Common myeloid progenitor, CD34-positive (primary cell): ENCODE data around the gene DHRS9.

Source experiments
- CTCF ChIA-PET: fragments of 350-600 bp; sonication (Branson Sonifier 250); formaldehyde crosslinking; loops from one replicate; lab custom pipeline; 2021; ENCODE audit warnings: antibody characterized with exemption; lab: Charles Lee
- POLR2A ChIA-PET: fragments of 350-600 bp; sonication (Branson Sonifier 250); formaldehyde crosslinking; loops from one replicate; lab custom pipeline; 2021; ENCODE audit warnings: antibody characterized with exemption; lab: Charles Lee
- DNase-seq, 3 donors: peaks; one replicate each; pipeline versions ENCODE4 v3.0.0 to v3.0.0-alpha.2; 2013
- H3K27ac ChIP-seq, 2 experiments: 1 replicate in 1 of 2; 2 replicates in 1 of 2; pipeline ENCODE4 v1.7.0; 2013; ENCODE audit warnings: inconsistent platforms in 2 of 2, low read length in 2 of 2, mild to moderate bottlenecking in 2 of 2, low read depth in 1 of 2, moderate library complexity in 1 of 2; ENCODE audit not compliant: severe bottlenecking in 2 of 2, insufficient read depth in 1 of 2, poor library complexity in 1 of 2
- H3K27me3 ChIP-seq, 5 experiments: replicated peaks in 2 of 5; 1 replicate in 3 of 5; 2 replicates in 2 of 5; pipeline versions ENCODE4 v1.6.1 to v1.7.0; 2013; ENCODE audit warnings: low read length in 4 of 5, mild to moderate bottlenecking in 2 of 5, moderate library complexity in 2 of 5, inconsistent platforms in 1 of 5; ENCODE audit not compliant: insufficient read depth in 5 of 5, control insufficient read depth in 4 of 5
- H3K36me3 ChIP-seq, 4 experiments: 1 replicate in 2 of 4; 2 replicates in 2 of 4; pipeline versions ENCODE4 v1.6.1 to v1.7.0; 2013; ENCODE audit warnings: low read length in 3 of 4, control low read depth in 1 of 4, mild to moderate bottlenecking in 1 of 4; ENCODE audit not compliant: control insufficient read depth in 4 of 4, insufficient read depth in 4 of 4
- H3K4me1 ChIP-seq, 4 experiments: 1 replicate in 3 of 4; 2 replicates in 1 of 4; pipeline versions ENCODE4 v1.6.1 to v1.7.1; 2013; ENCODE audit warnings: low read length in 3 of 4, mild to moderate bottlenecking in 3 of 4, control low read depth in 1 of 4, inconsistent platforms in 1 of 4, moderate library complexity in 1 of 4; ENCODE audit not compliant: control insufficient read depth in 4 of 4, insufficient read depth in 4 of 4; ENCODE audit errors: control extremely low read depth in 1 of 4
- H3K4me3 ChIP-seq, 7 experiments: 1 replicate in 4 of 7; 2 replicates in 3 of 7; pipeline versions ENCODE4 v1.5.1 to v1.7.0; 2013; ENCODE audit warnings: mild to moderate bottlenecking in 7 of 7, low read length in 6 of 7, moderate library complexity in 6 of 7, inconsistent platforms in 2 of 7, low read depth in 2 of 7, control low read depth in 1 of 7; ENCODE audit not compliant: insufficient read depth in 4 of 7, control insufficient read depth in 1 of 7; ENCODE audit errors: extremely low read depth in 1 of 7
- H3K9me3 ChIP-seq, 5 experiments: 1 replicate in 4 of 5; 2 replicates in 1 of 5; pipeline versions ENCODE4 v1.6.1 to v1.7.1; 2013; ENCODE audit warnings: low read length in 4 of 5, mild to moderate bottlenecking in 2 of 5, inconsistent platforms in 1 of 5, low read depth in 1 of 5, moderate library complexity in 1 of 5; ENCODE audit not compliant: control insufficient read depth in 4 of 5, insufficient read depth in 2 of 5; ENCODE audit errors: control extremely low read depth in 1 of 5
- WGBS: methylation state at CpG from one replicate; pipeline ENCODE4 v1.1.5; 2013; ENCODE audit not compliant: insufficient coverage; 5-methylcytosine and 5-hydroxymethylcytosine counted together

Gene DHRS9

DNA sequence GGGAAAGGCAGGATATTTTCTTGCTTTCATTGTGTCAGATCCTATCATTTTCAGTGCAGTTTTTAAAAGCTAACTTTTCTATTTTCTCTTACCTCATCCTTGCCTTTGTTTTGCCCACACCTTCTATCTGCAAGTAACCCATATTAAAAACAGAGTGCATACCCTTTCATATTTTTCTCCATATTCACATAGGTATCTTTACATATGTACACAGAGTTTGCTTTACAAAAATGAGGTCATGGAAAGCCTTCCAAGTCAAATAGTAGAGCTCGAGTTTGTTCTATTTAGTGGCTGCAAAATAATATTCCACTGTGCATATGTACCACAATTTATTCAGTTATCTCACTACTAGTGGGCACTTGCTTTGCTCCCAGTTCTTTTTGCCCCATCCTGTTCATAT is 3.9 kb upstream of the DHRS9 start:
- no peaks in the 10 kb centered on the region for H3K27me3 ChIP-seq
- no CpG with 5 or more reads among the region's 1 CpG for WGBS
- no peak for DNase-seq
- H3K4me1 ChIP-seq, result peaks cover 0 to 6% (median 5%) of the 10 kb centered on the region in 4 experiments
- no peak overlapping the region for H3K27ac ChIP-seq
- ChIA-PET CTCF (interaction anchor here (0.8 to 1.0 kb wide), 2 partner anchors 9 to 20 kb away, joined by 4 read pairs; no protein-coding TSS in a partner anchor), POLR2A (no interaction called here)
- H3K4me3 ChIP-seq, result no peak overlapping the region
- H3K36me3 ChIP-seq, result no peaks in the 10 kb centered on the region
- H3K9me3 ChIP-seq, result no peaks in the 10 kb centered on the region

GRCh38 chr2:169065864-169066517 is 3.4 kb upstream of the DHRS9 start:
- Histone ChIP-seq H3K36me3 (no peaks in the 10 kb centered on the region), H3K27ac (no peak overlapping the region), H3K4me3 (no peak overlapping the region), H3K27me3 (no peaks in the 10 kb centered on the region), H3K9me3 (no peaks in the 10 kb centered on the region), H3K4me1 (peaks cover 0 to 8% (median 5%) of the 10 kb centered on the region in 4 experiments)
- DNase-seq, result no peak
- ChIA-PET CTCF (interaction anchor here (1.0 to 1.4 kb wide), 2 partner anchors 19 to 30 kb away, joined by 4 read pairs; no protein-coding TSS in a partner anchor), POLR2A (interaction anchor here (0.6 kb wide), 1 partner anchor 192 kb away, joined by 3 read pairs; no protein-coding TSS in a partner anchor)
- no CpG with 5 or more reads among the region's 2 CpGs for WGBS

- Histone ChIP-seq H3K4me1 (peaks cover 5 to 14% (median 12%) of the 10 kb centered on the region in 4 experiments), H3K9me3 (no peaks in the 10 kb centered on the region), H3K4me3 (no peak overlapping the region), H3K36me3 (no peaks in the 10 kb centered on the region), H3K27me3 (no peaks in the 10 kb centered on the region), H3K27ac (no peak overlapping the region)
- POLR2A ChIA-PET, result no interaction called here
- DNase-seq, result peak in 2 of 3 donors; percentile 29 to 39
- WGBS, result 0% methylated on average over 1 of the region's 1 CpG
- CTCF ChIA-PET, result interaction anchor here (1.4 kb wide), 1 partner anchor 30 kb away, joined by 4 read pairs; no protein-coding TSS in a partner anchor
Measured at GRCh38 chr2:169066897-169067296, 2.5 kb upstream of the DHRS9 start.

- Histone ChIP-seq H3K36me3 (no peaks in the 10 kb centered on the region), H3K27me3 (no peaks in the 10 kb centered on the region), H3K4me3 (peak overlapping the region in 1 of 7 experiments; percentile 15), H3K27ac (no peak overlapping the region), H3K9me3 (no peaks in the 10 kb centered on the region), H3K4me1 (peaks cover 14 to 34% (median 31%) of the 10 kb centered on the region in 4 experiments)
- ChIA-PET POLR2A (no interaction called here), CTCF (interaction anchor here (1.8 kb wide), 1 partner anchor 45 kb away, joined by 4 read pairs; no protein-coding TSS in a partner anchor)
- no peak for DNase-seq
- WGBS, result 100% methylated on average over 1 of the region's 2 CpGs
Measured at GRCh38 chr2:169069833-169070232, 470 bp downstream of the DHRS9 start.

- no CpG with 5 or more reads among the region's 5 CpGs for WGBS
- peak overlapping the region in 1 of 7 experiments; percentile 12 for H3K4me3 ChIP-seq
- DNase-seq, result no peak
- CTCF ChIA-PET, result interaction anchor here (0.6 kb wide), 1 partner anchor 590 kb away, joined by 3 read pairs; no protein-coding TSS in a partner anchor
- H3K9me3 ChIP-seq, result no peaks in the 10 kb centered on the region
- no peaks in the 10 kb centered on the region for H3K27me3 ChIP-seq
- peaks cover 14 to 34% (median 31%) of the 10 kb centered on the region in 4 experiments for H3K4me1 ChIP-seq
- H3K36me3 ChIP-seq, result no peaks in the 10 kb centered on the region
- peak overlapping the region in 1 of 2 experiments; percentile 86 for H3K27ac ChIP-seq
- POLR2A ChIA-PET, result no interaction called here
Measured at GRCh38 chr2:169071455-169071854, 2.1 kb downstream of the DHRS9 start.

DNA sequence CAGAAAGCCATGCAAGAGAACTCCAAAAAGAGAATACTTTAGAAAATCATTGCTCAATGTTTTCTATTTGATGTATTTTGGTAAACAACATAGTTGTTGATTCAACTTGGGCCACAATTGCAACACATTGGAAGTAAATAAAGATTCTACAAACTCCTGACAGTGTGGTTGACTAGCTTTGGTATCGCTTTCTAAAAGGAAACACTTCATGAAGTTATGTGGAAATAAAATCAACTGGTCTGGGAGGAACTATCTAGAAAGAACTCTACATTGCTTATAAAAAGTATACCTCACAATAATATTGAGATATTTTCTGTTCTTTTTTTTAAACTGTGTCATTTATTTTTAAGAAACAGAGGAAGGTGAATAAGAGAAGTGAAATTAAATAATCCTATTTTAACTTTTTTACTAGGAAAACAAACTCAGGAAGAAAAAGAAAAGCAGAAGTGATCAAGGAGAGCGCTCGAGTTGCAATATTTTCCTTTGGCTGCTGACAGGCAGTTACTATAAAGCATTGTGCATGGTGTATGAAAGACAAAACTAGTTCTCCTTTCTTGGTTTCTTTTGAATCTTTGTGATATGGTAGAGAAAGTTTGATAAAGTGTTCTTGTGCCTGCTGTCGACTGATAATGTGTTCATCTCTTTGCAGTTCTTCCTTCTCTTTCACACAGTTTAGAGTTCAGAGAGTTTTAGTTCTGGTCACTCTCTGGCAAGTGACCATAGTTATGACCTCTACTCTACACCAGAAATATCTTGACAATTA is 3.0 kb downstream of the DHRS9 start:
- WGBS, result 0% methylated on average over 2 of the region's 4 CpGs
- Histone ChIP-seq H3K27ac (peak overlapping the region; percentile 18 to 86), H3K9me3 (no peaks in the 10 kb centered on the region), H3K4me1 (peaks cover 14 to 29% (median 27%) of the 10 kb centered on the region in 4 experiments), H3K27me3 (no peaks in the 10 kb centered on the region), H3K4me3 (peak overlapping the region in 4 of 7 experiments; percentile 29 to 48 (median 42)), H3K36me3 (no peaks in the 10 kb centered on the region)
- POLR2A ChIA-PET, result interaction anchor here (0.5 kb wide), 1 partner anchor 859 kb away, joined by 3 read pairs; no protein-coding TSS in a partner anchor
- peak; percentile 54 to 89 (median 82) for DNase-seq
- CTCF ChIA-PET, result no interaction called here
